ENCODE measurements around the gene SORT1. TPM values are rescaled to one million over a fixed set of nuclear protein-coding genes. Genes with fewer than 3 reads are reported as not detected.

Gene SORT1
- polyA plus RNA-seq, 3 donors: 21.3 to 41.1 (median 35.3) TPM

GRCh38 chr1:109391626-109392025, 6.1 kb downstream of the SORT1 start:
- H3K79me2 ChIP-seq (ENCODE audit: insufficient read depth, low read length): peaks cover 92% of the 10 kb centered on the region
- Mint-ChIP-seq H3K27me3 (ENCODE audit: low read depth in 3 of 3) (no peaks in the 10 kb centered on the region), H3K4me3 (peak overlapping the region; percentile 31 to 71), H3K27ac (peak overlapping the region; percentile 72 to 94 (median 89)), H3K36me3 (peaks cover 4 to 15% of the 10 kb centered on the region in 2 donors), H3K4me1 (peaks cover 89% of the 10 kb centered on the region), H3K9me3 (no peaks in the 10 kb centered on the region)
- H3K36me3 ChIP-seq (replicated peaks in 1 of 2; ENCODE audit: control insufficient read depth in 1 of 2, insufficient read depth in 2 of 2, low read length in 2 of 2): no peaks in the 10 kb centered on the region
- TF ChIP-seq CTCF (IDR thresholded peaks at IDR 0.05): no peak
- intact Hi-C loops (cut with micrococcal nuclease): no loop called here
- H3K9ac ChIP-seq (ENCODE audit: insufficient read depth, low read length, poor library complexity, severe bottlenecking): no peak overlapping the region
- H3K4me1 ChIP-seq (ENCODE audit: control insufficient read depth in 1 of 2, insufficient read depth in 2 of 2, low read length in 2 of 2): peaks cover 81 to 87% of the 10 kb centered on the region in 2 donors
- H3K4me3 ChIP-seq (replicated peaks in 1 of 3; ENCODE audit: low read depth in 2 of 3, low read length in 3 of 3): peak overlapping the region in 2 of 3 experiments; percentile 47 to 68
- peaks cover 20% of the 10 kb centered on the region for H4K20me1 ChIP-seq (ENCODE audit: insufficient read depth, low read length)
- peak overlapping the region in 1 of 2 donors; percentile 84 for H3K27ac ChIP-seq (ENCODE audit: low read depth in 1 of 2, low read length in 2 of 2)
- no peak overlapping the region for H2AFZ ChIP-seq (ENCODE audit: insufficient read depth, low read depth, low read length, poor library complexity, severe bottlenecking)
- no peaks in the 10 kb centered on the region for H3K9me3 ChIP-seq (replicated peaks in 1 of 2; ENCODE audit: control insufficient read depth in 1 of 2, insufficient read depth in 1 of 2, low read length in 2 of 2)
- DNase-seq: peak in 2 of 3 donors; percentile 20 to 64
- H3K27me3 ChIP-seq (ENCODE audit: control insufficient read depth in 2 of 2, insufficient read depth in 2 of 2, low read length in 2 of 2): no peaks in the 10 kb centered on the region
- peak overlapping the region; percentile 68 for H3K4me2 ChIP-seq (replicated peaks; ENCODE audit: extremely low read depth, low read length, poor library complexity, severe bottlenecking)

GRCh38 chr1:109391157-109391556, 6.6 kb downstream of the SORT1 start:
- H3K4me3 ChIP-seq (replicated peaks in 1 of 3; ENCODE audit: low read depth in 2 of 3, low read length in 3 of 3): peak overlapping the region in 2 of 3 experiments; percentile 9 to 68
- Mint-ChIP-seq H3K9me3 (no peaks in the 10 kb centered on the region), H3K4me1 (peaks cover 88% of the 10 kb centered on the region), H3K36me3 (peaks cover 4 to 15% of the 10 kb centered on the region in 2 donors), H3K27me3 (ENCODE audit: low read depth in 3 of 3) (no peaks in the 10 kb centered on the region), H3K4me3 (peak overlapping the region; percentile 31 to 71), H3K27ac (peak overlapping the region; percentile 72 to 94 (median 89))
- TF ChIP-seq CTCF (IDR thresholded peaks at IDR 0.05): no peak
- no peaks in the 10 kb centered on the region for H3K36me3 ChIP-seq (replicated peaks in 1 of 2; ENCODE audit: control insufficient read depth in 1 of 2, insufficient read depth in 2 of 2, low read length in 2 of 2)
- H3K4me2 ChIP-seq (replicated peaks; ENCODE audit: extremely low read depth, low read length, poor library complexity, severe bottlenecking): peak overlapping the region; percentile 68
- peaks cover 25% of the 10 kb centered on the region for H4K20me1 ChIP-seq (ENCODE audit: insufficient read depth, low read length)
- peak overlapping the region in 1 of 2 donors; percentile 84 for H3K27ac ChIP-seq (ENCODE audit: low read depth in 1 of 2, low read length in 2 of 2)
- H3K9ac ChIP-seq (ENCODE audit: insufficient read depth, low read length, poor library complexity, severe bottlenecking): no peak overlapping the region
- DNase-seq: no peak
- no peaks in the 10 kb centered on the region for H3K27me3 ChIP-seq (ENCODE audit: control insufficient read depth in 2 of 2, insufficient read depth in 2 of 2, low read length in 2 of 2)
- no peak overlapping the region for H2AFZ ChIP-seq (ENCODE audit: insufficient read depth, low read depth, low read length, poor library complexity, severe bottlenecking)
- intact Hi-C loops (cut with micrococcal nuclease): no loop called here
- peaks cover 77 to 82% of the 10 kb centered on the region in 2 donors for H3K4me1 ChIP-seq (ENCODE audit: control insufficient read depth in 1 of 2, insufficient read depth in 2 of 2, low read length in 2 of 2)
- H3K79me2 ChIP-seq (ENCODE audit: insufficient read depth, low read length): peaks cover 92% of the 10 kb centered on the region
- no CpG with 5 or more reads among the region's 3 CpGs for WGBS (ENCODE audit: insufficient coverage)
- no peaks in the 10 kb centered on the region for H3K9me3 ChIP-seq (replicated peaks in 1 of 2; ENCODE audit: control insufficient read depth in 1 of 2, insufficient read depth in 1 of 2, low read length in 2 of 2)
